Upper lobe of left lung (tissue), 6 donors: Measurements from ENCODE around the gene PRDM16. TPM values are rescaled to one million over a fixed set of nuclear protein-coding genes. Genes with fewer than 3 reads are reported as not detected.
A peak's percentile ranks its signal among the peaks of the same experiment; 100 is the strongest.

ENCODE experiments used
- ATAC-seq, 2 donors: fragments of 200-7000 bp; cut with Tn5 transposase; one replicate each; pipeline ENCODE4 v1.9.1; 2022; ENCODE audit warnings: mild to moderate bottlenecking in 2 of 2, moderate library complexity in 2 of 2; ENCODE audit not compliant: low FRiP score in 2 of 2
- DNase-seq, 2 donors: peaks; one replicate each; pipeline ENCODE4 v3.0.0-alpha.2; 2019 to 2020
- H3K27ac ChIP-seq, 4 donors: fragments of 200-600 bp; sonication (generic); one replicate each; pipeline ENCODE4 v1.5.1; 2016 to 2019
- H3K27me3 ChIP-seq, 4 donors: fragments of 200-600 bp; sonication (generic); one replicate each; pipeline ENCODE4 v1.5.1; 2017 to 2019
- H3K36me3 ChIP-seq, 4 donors: fragments of 200-600 bp; sonication (generic); one replicate each; pipeline ENCODE4 v1.5.1; 2016 to 2019
- H3K4me1 ChIP-seq, 4 donors: fragments of 200-600 bp; sonication (generic); one replicate each; pipeline ENCODE4 v1.5.1; 2018 to 2019
- H3K4me3 ChIP-seq, 4 donors: fragments of 200-600 bp; sonication (generic); one replicate each; pipeline ENCODE4 v1.5.1; 2017 to 2019; ENCODE audit warnings: mild to moderate bottlenecking in 2 of 4, moderate library complexity in 1 of 4
- H3K9me3 ChIP-seq, 4 donors: fragments of 200-600 bp; sonication (generic); one replicate each; pipeline ENCODE4 v1.5.1; 2018 to 2019
- EP300 ChIP-seq, 4 donors: sonication (generic); formaldehyde crosslinking; IDR thresholded peaks; one replicate each; pipeline ENCODE4 v1.5.1; 2017; ENCODE audit warnings: antibody characterized with exemption in 4 of 4, control low read depth in 2 of 4
- POLR2A ChIP-seq, 4 donors: fragments of 450-650 bp; IDR thresholded peaks; one replicate each; pipeline ENCODE4 v1.5.1; 2016 to 2017; ENCODE audit warnings: antibody characterized with exemption in 4 of 4, mild to moderate bottlenecking in 2 of 4
- POLR2AphosphoS5 ChIP-seq, 2 donors: sonication (generic); formaldehyde crosslinking; IDR thresholded peaks; one replicate each; pipeline ENCODE4 v1.5.1; 2017; ENCODE audit warnings: antibody characterized with exemption in 2 of 2
- WGBS, 2 donors: methylation state at CpG; one replicate each; pipeline ENCODE4 v1.1.5; 2017 to 2018; 5-methylcytosine and 5-hydroxymethylcytosine counted together
- total RNA-seq, 6 donors: library from RNA; depleted of rRNA in 4 of 6; stranded (reverse); fragments of >200 nt in 4 of 6; gene quantifications; one replicate each; pipeline versions ENCODE4 v1.1.0 to v1.2.1, GENCODE V29; 2016 to 2021
- TF ChIP-seq, protein P1 (sequence below), 6 experiments: fragments of 450-650 bp in 4 of 6; fragments of 200-600 bp in 2 of 6; sonication (generic) in 2 of 6; IDR thresholded peaks; one replicate each; pipeline ENCODE4 v1.5.1; 2016 to 2019; ENCODE audit warnings: antibody characterized with exemption in 6 of 6
- donor health status: DM: no; HTN: no; CAD: no; lungs with moderate emphysema.
- donor health status: DM: no; HTN: yes; CAD: no; lungs with severe emphysema.

Gene PRDM16
- total RNA-seq, 6 donors from 2014 or later = 12.3 to 54.5 (median 21.2) TPM

DNA sequence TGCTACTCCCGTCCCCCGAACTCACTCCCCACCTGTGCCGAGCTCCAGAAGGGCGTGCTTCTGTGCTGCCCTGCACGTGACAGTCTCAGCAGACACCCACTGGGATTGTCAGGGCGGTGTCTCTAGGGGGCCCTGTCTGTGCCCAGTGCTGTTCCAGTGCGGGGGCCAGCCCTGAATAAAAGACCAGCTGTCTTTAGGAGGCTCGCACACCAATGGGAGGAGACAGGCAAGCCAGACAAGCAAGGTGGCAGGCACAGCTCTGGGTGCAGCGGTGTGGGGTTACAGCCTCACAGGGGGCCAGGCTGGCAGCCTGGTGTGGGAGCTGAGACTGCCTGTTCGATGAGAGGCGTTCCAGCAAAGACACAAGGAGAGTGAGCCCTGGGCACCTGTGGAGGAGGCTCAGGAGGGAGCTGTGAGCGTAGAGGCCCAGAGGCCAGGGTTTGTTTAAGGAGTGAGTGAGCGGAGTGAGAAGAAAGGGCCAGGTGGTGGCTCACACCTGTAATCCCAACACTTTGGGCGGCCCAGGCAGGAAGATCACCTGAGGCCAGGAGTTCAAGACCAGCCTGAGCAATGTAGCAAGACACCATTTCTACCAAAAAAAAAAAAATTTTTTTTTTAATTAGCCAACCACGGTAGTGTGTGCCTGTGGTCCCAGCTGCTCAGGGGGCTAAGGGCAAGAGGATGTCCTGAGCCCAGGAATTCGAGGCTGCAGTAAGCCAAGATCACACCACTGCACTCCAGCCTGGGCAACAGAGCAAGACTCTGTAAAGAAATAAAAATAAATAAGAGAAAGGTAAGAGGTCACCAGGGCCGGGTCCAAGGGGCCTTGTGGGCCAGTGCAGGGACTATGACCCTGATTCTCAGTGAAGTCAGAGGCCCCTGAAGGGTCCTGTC, 337.2 kb downstream of the PRDM16 start:
- no peaks in the 10 kb centered on the region for H3K9me3 ChIP-seq
- WGBS, 2 donors = 83 to 89% methylated on average over 11 to 17 of the region's 17 CpGs
- H3K4me3 ChIP-seq = no peak overlapping the region
- H3K36me3 ChIP-seq = peaks cover 0 to 3% (median 0%) of the 10 kb centered on the region in 4 donors
- H3K27ac ChIP-seq = no peak overlapping the region
- TF ChIP-seq, protein P1, sequence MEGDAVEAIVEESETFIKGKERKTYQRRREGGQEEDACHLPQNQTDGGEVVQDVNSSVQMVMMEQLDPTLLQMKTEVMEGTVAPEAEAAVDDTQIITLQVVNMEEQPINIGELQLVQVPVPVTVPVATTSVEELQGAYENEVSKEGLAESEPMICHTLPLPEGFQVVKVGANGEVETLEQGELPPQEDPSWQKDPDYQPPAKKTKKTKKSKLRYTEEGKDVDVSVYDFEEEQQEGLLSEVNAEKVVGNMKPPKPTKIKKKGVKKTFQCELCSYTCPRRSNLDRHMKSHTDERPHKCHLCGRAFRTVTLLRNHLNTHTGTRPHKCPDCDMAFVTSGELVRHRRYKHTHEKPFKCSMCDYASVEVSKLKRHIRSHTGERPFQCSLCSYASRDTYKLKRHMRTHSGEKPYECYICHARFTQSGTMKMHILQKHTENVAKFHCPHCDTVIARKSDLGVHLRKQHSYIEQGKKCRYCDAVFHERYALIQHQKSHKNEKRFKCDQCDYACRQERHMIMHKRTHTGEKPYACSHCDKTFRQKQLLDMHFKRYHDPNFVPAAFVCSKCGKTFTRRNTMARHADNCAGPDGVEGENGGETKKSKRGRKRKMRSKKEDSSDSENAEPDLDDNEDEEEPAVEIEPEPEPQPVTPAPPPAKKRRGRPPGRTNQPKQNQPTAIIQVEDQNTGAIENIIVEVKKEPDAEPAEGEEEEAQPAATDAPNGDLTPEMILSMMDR (IDR thresholded peaks at IDR 0.05) = no peak
- TF ChIP-seq POLR2AphosphoS5 (IDR thresholded peaks at IDR 0.05) (no peak), EP300 (IDR thresholded peaks at IDR 0.05) (no peak), POLR2A (IDR thresholded peaks at IDR 0.05) (no peak)
- H3K4me1 ChIP-seq = peaks cover 0 to 10% (median 5%) of the 10 kb centered on the region in 4 donors
- DNase-seq = peak in 1 of 2 donors; percentile 45
- ATAC-seq = no peak
- no peaks in the 10 kb centered on the region for H3K27me3 ChIP-seq

DNA sequence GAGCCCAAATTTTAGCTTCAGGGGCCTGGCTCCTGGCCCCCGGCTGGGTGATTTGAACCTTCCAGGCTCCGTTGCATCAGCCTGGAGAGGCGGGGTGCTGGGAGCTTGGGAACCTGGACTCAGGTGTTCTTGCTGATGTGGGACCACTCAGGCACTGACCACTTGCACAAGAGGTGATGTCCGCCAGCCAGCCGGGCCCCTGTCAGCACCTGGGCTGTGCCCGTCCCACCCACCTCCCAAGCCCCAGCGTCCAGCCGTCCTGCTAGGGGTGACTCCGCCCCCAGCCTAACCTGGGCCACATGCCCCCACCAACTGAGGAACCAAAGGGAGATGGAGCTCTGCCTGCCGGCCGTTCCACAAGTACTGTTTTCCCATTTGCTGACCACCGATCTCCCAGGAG, 338.0 kb downstream of the PRDM16 start:
- no peak for ATAC-seq
- H3K27me3 ChIP-seq = no peaks in the 10 kb centered on the region

DNA sequence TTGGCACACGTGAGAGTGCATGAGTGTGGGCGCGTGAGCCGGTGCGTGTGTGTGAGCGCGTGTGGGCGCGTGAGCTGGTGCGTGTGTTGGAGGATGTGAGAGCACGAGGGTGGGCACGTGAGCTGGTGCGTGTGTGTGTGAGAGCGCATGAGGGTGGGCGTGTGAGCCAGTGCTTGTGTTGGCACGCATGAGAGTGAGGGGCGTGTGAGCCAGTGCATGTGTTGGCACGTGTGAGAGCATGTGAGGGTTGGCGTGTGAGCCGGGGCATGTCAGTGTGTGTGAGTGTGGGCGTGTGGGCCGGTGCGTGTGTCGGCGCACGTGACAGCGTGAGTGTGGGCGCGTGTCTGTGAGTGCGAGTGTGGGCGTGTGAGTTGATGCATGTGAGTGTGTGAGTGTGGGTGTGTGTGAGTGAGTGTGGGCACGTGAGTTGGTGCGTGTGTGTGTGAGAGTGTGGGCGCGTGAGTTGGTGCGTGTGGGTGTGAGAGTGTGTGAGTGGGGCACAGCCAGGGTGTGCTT, 339.8 kb downstream of the PRDM16 start:
- H3K4me1 ChIP-seq = no peaks in the 10 kb centered on the region
- ATAC-seq = no peak
- WGBS, 2 donors = 90 to 91% methylated on average over 36 of the region's 36 CpGs
- peak in 1 of 2 donors; percentile 67 for DNase-seq
- peaks cover 0 to 3% (median 0%) of the 10 kb centered on the region in 4 donors for H3K36me3 ChIP-seq
- no peaks in the 10 kb centered on the region for H3K9me3 ChIP-seq
- H3K27me3 ChIP-seq = no peaks in the 10 kb centered on the region
- no peak overlapping the region for H3K4me3 ChIP-seq
- no peak for TF ChIP-seq POLR2AphosphoS5 (IDR thresholded peaks at IDR 0.05)
- H3K27ac ChIP-seq = no peak overlapping the region

More for the DNA sequence above, 338.0 kb downstream of the PRDM16 start:
- Histone ChIP-seq H3K27ac (no peak overlapping the region), H3K4me3 (no peak overlapping the region), H3K9me3 (no peaks in the 10 kb centered on the region), H3K4me1 (peaks cover 0 to 9% (median 5%) of the 10 kb centered on the region in 4 donors), H3K36me3 (peaks cover 0 to 3% (median 0%) of the 10 kb centered on the region in 4 donors)
- peak in 1 of 2 donors; percentile 53 for DNase-seq
- 92% methylated on average over 12 of the region's 12 CpGs; no CpG with 5 or more reads in 1 of the 2 donors for WGBS, 2 donors
- no peak for TF ChIP-seq EP300 (IDR thresholded peaks at IDR 0.05)
- no peak for TF ChIP-seq POLR2A (IDR thresholded peaks at IDR 0.05)
- no peak for TF ChIP-seq POLR2AphosphoS5 (IDR thresholded peaks at IDR 0.05)
- TF ChIP-seq, protein P1 (IDR thresholded peaks at IDR 0.05) = no peak

DNA sequence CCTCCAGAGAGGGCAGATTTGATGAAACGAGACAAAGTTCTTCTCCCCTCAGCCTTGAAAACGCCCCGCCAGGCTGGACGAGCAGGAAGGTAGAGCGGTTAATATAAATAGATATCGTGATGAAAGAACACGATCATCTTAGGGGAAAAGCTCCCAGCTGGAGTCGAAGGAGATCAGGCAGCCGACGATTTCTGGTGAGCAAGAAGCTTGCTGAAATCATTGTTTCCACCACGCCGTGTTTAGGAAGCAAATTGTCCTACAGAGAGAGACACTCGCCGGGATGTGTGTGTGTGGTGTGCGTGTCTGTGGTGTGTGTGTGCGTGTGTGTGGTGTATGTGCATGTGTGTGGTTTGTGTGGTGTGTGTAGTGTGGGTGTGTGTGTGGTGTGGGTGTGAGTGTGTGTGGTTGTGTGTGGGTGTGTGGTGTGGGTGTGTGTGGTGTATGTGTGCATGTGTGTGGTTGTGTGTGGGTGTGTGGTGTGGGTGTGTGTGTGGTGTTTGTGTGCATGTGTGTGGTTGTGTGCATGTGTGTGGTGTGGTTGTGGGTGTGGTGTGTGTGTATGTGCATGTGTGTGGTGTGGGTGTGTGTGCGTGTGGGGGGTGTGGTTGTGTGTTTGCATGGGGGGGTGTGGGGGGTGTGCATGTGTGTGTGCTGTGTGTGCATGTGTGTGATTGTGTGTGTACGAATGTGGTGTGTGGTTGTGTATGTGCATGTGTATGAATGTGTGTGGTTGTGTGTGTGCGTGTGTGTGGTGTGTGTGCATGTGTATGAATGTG, 340.6 kb downstream of the PRDM16 start:
- WGBS, 2 donors = 63 to 84% methylated on average over 19 of the region's 19 CpGs
- DNase-seq (no peak), ATAC-seq (no peak)
- Histone ChIP-seq H3K36me3 (peaks cover 0 to 3% (median 0%) of the 10 kb centered on the region in 4 donors), H3K9me3 (no peaks in the 10 kb centered on the region), H3K27me3 (no peaks in the 10 kb centered on the region), H3K4me3 (no peak overlapping the region), H3K4me1 (no peaks in the 10 kb centered on the region), H3K27ac (no peak overlapping the region)
- TF ChIP-seq EP300 (IDR thresholded peaks at IDR 0.05) = no peak
- TF ChIP-seq, protein P1 (IDR thresholded peaks at IDR 0.05) = no peak
- no peak for TF ChIP-seq POLR2AphosphoS5 (IDR thresholded peaks at IDR 0.05)
- no peak for TF ChIP-seq POLR2A (IDR thresholded peaks at IDR 0.05)
